ENCODE data around the gene RYR2.

RYR2 gene

GRCh38 chr1:237791592-237791991 is 749.6 kb downstream of the RYR2 start:
- no peak for TF ChIP-seq CTCF (IDR thresholded peaks at IDR 0.05; ENCODE audit: low read depth, low read length)
- H3K4me3 ChIP-seq (replicated peaks in 1 of 2; ENCODE audit: low read depth in 2 of 2, low read length in 2 of 2) = no peak overlapping the region
- DNase-seq (ENCODE audit: low read depth in 2 of 2) = no peak

- no peak overlapping the region for H3K4me3 ChIP-seq (replicated peaks in 1 of 2; ENCODE audit: low read depth in 2 of 2, low read length in 2 of 2)
- no peak for DNase-seq (ENCODE audit: low read depth in 2 of 2)
Observed at GRCh38 chr1:237792149-237792548, 750.2 kb downstream of the RYR2 start.

GRCh38 chr1:237792726-237793125 is 750.7 kb downstream of the RYR2 start:
- TF ChIP-seq CTCF (IDR thresholded peaks at IDR 0.05; ENCODE audit: low read depth, low read length) = no peak
- H3K4me3 ChIP-seq (replicated peaks in 1 of 2; ENCODE audit: low read depth in 2 of 2, low read length in 2 of 2) = no peak overlapping the region
- no peak for DNase-seq (ENCODE audit: low read depth in 2 of 2)

More at GRCh38 chr1:237792149-237792548, 750.2 kb downstream of the RYR2 start:
- no peak for TF ChIP-seq CTCF (IDR thresholded peaks at IDR 0.05; ENCODE audit: low read depth, low read length)

GRCh38 chr1:237794071-237794470 is 752.1 kb downstream of the RYR2 start:
- H3K4me3 ChIP-seq (replicated peaks in 1 of 2; ENCODE audit: low read depth in 2 of 2, low read length in 2 of 2) = no peak overlapping the region
- DNase-seq (ENCODE audit: low read depth in 2 of 2) = peak in 1 of 2 donors; percentile 5
- no peak for TF ChIP-seq CTCF (IDR thresholded peaks at IDR 0.05; ENCODE audit: low read depth, low read length)

GRCh38 chr1:237795558-237795957 is 753.6 kb downstream of the RYR2 start:
- no peak for TF ChIP-seq CTCF (IDR thresholded peaks at IDR 0.05; ENCODE audit: low read depth, low read length)
- DNase-seq (ENCODE audit: low read depth in 2 of 2) = no peak
- no peak overlapping the region for H3K4me3 ChIP-seq (replicated peaks in 1 of 2; ENCODE audit: low read depth in 2 of 2, low read length in 2 of 2)

- peak; percentile 8 to 51 for DNase-seq (ENCODE audit: low read depth in 2 of 2)
- no peak for TF ChIP-seq CTCF (IDR thresholded peaks at IDR 0.05; ENCODE audit: low read depth, low read length)
- no peak overlapping the region for H3K4me3 ChIP-seq (replicated peaks in 1 of 2; ENCODE audit: low read depth in 2 of 2, low read length in 2 of 2)
Observed at GRCh38 chr1:237799762-237800474, 757.9 kb downstream of the RYR2 start.

GRCh38 chr1:237804516-237804915 is 762.5 kb downstream of the RYR2 start:
- no peak for DNase-seq (ENCODE audit: low read depth in 2 of 2)
- no peak for TF ChIP-seq CTCF (IDR thresholded peaks at IDR 0.05; ENCODE audit: low read depth, low read length)
- no peak overlapping the region for H3K4me3 ChIP-seq (replicated peaks in 1 of 2; ENCODE audit: low read depth in 2 of 2, low read length in 2 of 2)

All from cardiac fibroblast (primary cell).